Suprapubic skin (tissue), 4 donors: ENCODE data around the gene CDK11A.
"Not testable (repeated sequence)": the region's sequence is repeated elsewhere in the genome, so short reads cannot be mapped to it uniquely, and the experiment has no call there.

Experiments used
- EP300 ChIP-seq: sonication (generic); formaldehyde crosslinking; IDR thresholded peaks from one replicate; pipeline ENCODE4 v1.6.1; 2017; ENCODE audit warnings: antibody characterized with exemption
- POLR2A ChIP-seq, 2 donors: fragments of 450-650 bp; IDR thresholded peaks; one replicate each; pipeline ENCODE4 v1.6.1; 2017; ENCODE audit warnings: antibody characterized with exemption in 2 of 2, mild to moderate bottlenecking in 2 of 2, moderate library complexity in 2 of 2
- POLR2AphosphoS5 ChIP-seq, 3 donors: sonication (generic); formaldehyde crosslinking; IDR thresholded peaks; one replicate each; pipeline ENCODE4 v1.6.1; 2017; ENCODE audit warnings: antibody characterized with exemption in 3 of 3
- TF ChIP-seq, protein P1 (sequence below), 2 donors: fragments of 200-600 bp in 1 of 2; fragments of 450-650 bp in 1 of 2; sonication (generic) in 1 of 2; IDR thresholded peaks; one replicate each; pipeline ENCODE4 v1.5.1; 2016 to 2019; ENCODE audit warnings: antibody characterized with exemption in 2 of 2, mild to moderate bottlenecking in 1 of 2, moderate library complexity in 1 of 2

GRCh38 chr1:1658583-1659549, 65.3 kb downstream of the CDK11A start, which contains the start of gene CDK11B:
- TF ChIP-seq, protein P1, sequence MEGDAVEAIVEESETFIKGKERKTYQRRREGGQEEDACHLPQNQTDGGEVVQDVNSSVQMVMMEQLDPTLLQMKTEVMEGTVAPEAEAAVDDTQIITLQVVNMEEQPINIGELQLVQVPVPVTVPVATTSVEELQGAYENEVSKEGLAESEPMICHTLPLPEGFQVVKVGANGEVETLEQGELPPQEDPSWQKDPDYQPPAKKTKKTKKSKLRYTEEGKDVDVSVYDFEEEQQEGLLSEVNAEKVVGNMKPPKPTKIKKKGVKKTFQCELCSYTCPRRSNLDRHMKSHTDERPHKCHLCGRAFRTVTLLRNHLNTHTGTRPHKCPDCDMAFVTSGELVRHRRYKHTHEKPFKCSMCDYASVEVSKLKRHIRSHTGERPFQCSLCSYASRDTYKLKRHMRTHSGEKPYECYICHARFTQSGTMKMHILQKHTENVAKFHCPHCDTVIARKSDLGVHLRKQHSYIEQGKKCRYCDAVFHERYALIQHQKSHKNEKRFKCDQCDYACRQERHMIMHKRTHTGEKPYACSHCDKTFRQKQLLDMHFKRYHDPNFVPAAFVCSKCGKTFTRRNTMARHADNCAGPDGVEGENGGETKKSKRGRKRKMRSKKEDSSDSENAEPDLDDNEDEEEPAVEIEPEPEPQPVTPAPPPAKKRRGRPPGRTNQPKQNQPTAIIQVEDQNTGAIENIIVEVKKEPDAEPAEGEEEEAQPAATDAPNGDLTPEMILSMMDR (IDR thresholded peaks at IDR 0.05): peak in 1 of 2 donors; percentile 23
- TF ChIP-seq POLR2AphosphoS5 (IDR thresholded peaks at IDR 0.05): peak; percentile 23 to 87 (median 79)
- TF ChIP-seq EP300: not testable (repeated sequence)
- TF ChIP-seq POLR2A (IDR thresholded peaks at IDR 0.05): peak in 1 of 2 donors; percentile 60
